LNCAP (cell line): ENCODE data around the gene NUDCD2.

Experiments
- CTCF ChIP-seq: fragments of 450-650 bp; IDR thresholded peaks from 2 replicates; pipeline ENCODE4 v1.5.1; 2017; ENCODE audit warnings: mild to moderate bottlenecking

The NUDCD2 gene

GRCh38 chr5:163460562-163461171 is 765 bp upstream of the NUDCD2 start, which contains the start of gene HMMR:
Gene HMMR, plus strand, starts transcription at chr5:163460632. Its CDS starts 61 bp downstream, at chr5:163460693.
- no peak for TF ChIP-seq CTCF

- TF ChIP-seq CTCF = no peak
Observed at GRCh38 chr5:163459462-163459818, 462 bp downstream of the NUDCD2 start.

- TF ChIP-seq CTCF = no peak
Observed at GRCh38 chr5:163458778-163459385, 1.0 kb downstream of the NUDCD2 start.

GRCh38 chr5:163456840-163457239 is 3.1 kb downstream of the NUDCD2 start:
- TF ChIP-seq CTCF = no peak

GRCh38 chr5:163456029-163456589 is 3.8 kb downstream of the NUDCD2 start:
- no peak for TF ChIP-seq CTCF

GRCh38 chr5:163453705-163454104 is 6.2 kb downstream of the NUDCD2 start:
- TF ChIP-seq CTCF = no peak

- TF ChIP-seq CTCF = no peak
Observed at GRCh38 chr5:163451489-163451888, 8.4 kb downstream of the NUDCD2 start.
